Mammary epithelial cell (primary cell): ENCODE results near the gene UBE2H.

Experiments
- CTCF ChIP-seq, 2 donors: IDR thresholded peaks in 1 of 2; conservative IDR thresholded peaks in 1 of 2; 2 replicates each; pipeline ENCODE4 v1.5.1; 2011 to 2012; ENCODE audit warnings: inconsistent platforms in 2 of 2, low read length in 2 of 2, mild to moderate bottlenecking in 2 of 2, control low read depth in 1 of 2, low read depth in 1 of 2; ENCODE audit not compliant: insufficient read depth in 1 of 2; ENCODE audit errors: extremely low read depth in 1 of 2
- EZH2 ChIP-seq: IDR thresholded peaks from 2 replicates; pipeline ENCODE4 v1.6.1; 2012; ENCODE audit warnings: low read length, inconsistent platforms, borderline replicate concordance

- TF ChIP-seq CTCF (conservative IDR thresholded peaks at IDR 0.05 in 1 of 2, IDR thresholded peaks at IDR 0.05 in 1 of 2; ENCODE audit: extremely low read depth in 1 of 2, insufficient read depth in 1 of 2, low read depth in 1 of 2, low read length in 2 of 2) = no peak
- TF ChIP-seq EZH2 = no peak
Measured at GRCh38 chr7:129913428-129913827, 39.3 kb downstream of the UBE2H start.
